ENCODE data around the gene MTMR12.

- no peak for TF ChIP-seq CTCF (conservative IDR thresholded peaks at IDR 0.05; ENCODE audit: low read depth, low read length)
- no peak for TF ChIP-seq EZH2 (IDR thresholded peaks at IDR 0.05; ENCODE audit: low read length, unreplicated experiment)
- no peak for TF ChIP-seq EZH2phosphoT487 (IDR thresholded peaks at IDR 0.05; ENCODE audit: borderline replicate concordance, low read length)
Observed at GRCh38 chr5:32309761-32310160, 3.0 kb downstream of the MTMR12 start.

Measured in PC-3 (cell line).